A549 (cell line): Measurements from ENCODE around the gene ZSCAN10. TPM values are rescaled to one million over a fixed set of nuclear protein-coding genes. Genes with fewer than 3 reads are reported as not detected.
"Not testable (repeated sequence)": the region's sequence is repeated elsewhere in the genome, so short reads cannot be mapped to it uniquely, and the experiment has no call there.

Experiments used
- ATAC-seq, 2 experiments: fragments of 200-7000 bp in 1 of 2; fragments of >200 bp in 1 of 2; cut with Nextera tagmentation in 1 of 2; cut with Tn5 transposase in 1 of 2; 3 replicates each; pipeline versions ENCODE4 v1.8.0 to v1.9.1; 2018 to 2020; ENCODE audit warnings: mild to moderate bottlenecking in 1 of 2, moderate library complexity in 1 of 2
- CTCF ChIA-PET: fragments of 300-600 bp; sonication (Branson Sonifier 250); formaldehyde crosslinking; extraction: SDS; loops from one replicate; lab custom pipeline; 2021; ENCODE audit warnings: antibody characterized with exemption, inconsistent platforms; lab: Yijun Ruan, JAX
- POLR2A ChIA-PET: fragments of 350-600 bp; formaldehyde crosslinking; extraction: SDS; loops from one replicate; lab custom pipeline; 2021; ENCODE audit warnings: antibody characterized with exemption, inconsistent platforms; lab: Yijun Ruan, JAX
- DNase-seq, 2 experiments: peaks; one replicate each; pipeline versions ENCODE4 v3.0.0 to v3.0.0-alpha.2; 2011 to 2016; ENCODE audit warnings: low read depth in 1 of 2, low spot score in 1 of 2
- FAIRE-seq: peaks from 2 replicates; lab custom pipeline; 2011; peaks lifted over from hg19 to GRCh38; lab: Jason Lieb, UNC
- H3K27ac ChIP-seq, 2 experiments: fragments of >200 bp; sonication (Bioruptor Twin); formaldehyde crosslinking; 3 replicates each; pipeline ENCODE4 v1.5.1; 2016 to 2017
- H3K4me1 ChIP-seq: fragments of >200 bp; sonication (Bioruptor Twin); formaldehyde crosslinking; 3 replicates; pipeline ENCODE4 v1.6.1; 2016
- H3K4me2 ChIP-seq: fragments of >200 bp; sonication (Bioruptor Twin); formaldehyde crosslinking; 3 replicates; pipeline ENCODE4 v1.6.1; 2016
- H3K4me3 ChIP-seq: fragments of >200 bp; sonication (Bioruptor Twin); formaldehyde crosslinking; 3 replicates; pipeline ENCODE4 v1.5.1; 2016
- H3K9me3 ChIP-seq: fragments of >200 bp; sonication (Bioruptor Twin); formaldehyde crosslinking; 3 replicates; pipeline ENCODE4 v1.6.1; 2016
- BHLHE40 ChIP-seq: IDR thresholded peaks from 2 replicates; pipeline ENCODE4 v1.6.1; 2012; ENCODE audit warnings: low read depth, low read length, inconsistent platforms
- CBX2 ChIP-seq: fragments of 200-600 bp; sonication (generic); IDR thresholded peaks from 2 replicates; pipeline ENCODE4 v1.6.1; 2016; ENCODE audit warnings: low read depth, mild to moderate bottlenecking, borderline replicate concordance
- CHD4 ChIP-seq: fragments of 200-600 bp; sonication (generic); IDR thresholded peaks from 2 replicates; pipeline ENCODE4 v1.6.1; 2016; ENCODE audit warnings: antibody characterized with exemption, mild to moderate bottlenecking, borderline replicate concordance
- EP300 ChIP-seq, 2 experiments: fragments of >200 bp; sonication (Bioruptor Twin); formaldehyde crosslinking; IDR thresholded peaks; 2 replicates in 1 of 2; 3 replicates in 1 of 2; pipeline ENCODE4 v1.6.1; 2016 to 2017
- FOSB ChIP-seq: fragments of 250-450 bp; sonication (Bioruptor Pico); IDR thresholded peaks from 2 replicates; pipeline ENCODE4 v1.5.0; 2020; ENCODE audit warnings: mild to moderate bottlenecking, moderate library complexity
- FOXS1 ChIP-seq: fragments of 250-450 bp; sonication (Bioruptor Pico); IDR thresholded peaks from 2 replicates; pipeline ENCODE4 v1.5.0; 2020; ENCODE audit warnings: mild to moderate bottlenecking, moderate library complexity
- MAZ ChIP-seq: fragments of 150-350 bp; IDR thresholded peaks from 2 replicates; pipeline ENCODE4 v1.6.1; 2014; ENCODE audit warnings: antibody characterized with exemption, low read depth, low read length, borderline replicate concordance
- NR3C1 ChIP-seq: fragments of >200 bp; sonication (Bioruptor Twin); formaldehyde crosslinking; IDR thresholded peaks from 3 replicates; pipeline ENCODE4 v1.6.1; 2017
- RNF2 ChIP-seq: fragments of 200-600 bp; sonication (generic); IDR thresholded peaks from 2 replicates; pipeline ENCODE4 v1.6.1; 2016; ENCODE audit warnings: low read depth, mild to moderate bottlenecking, antibody characterized with exemption, moderate library complexity, borderline replicate concordance
- SMC3 ChIP-seq: fragments of >200 bp; sonication (Bioruptor Twin); formaldehyde crosslinking; IDR thresholded peaks from 3 replicates; pipeline ENCODE4 v1.6.1; 2018; ENCODE audit warnings: inconsistent platforms
- TFCP2L1 ChIP-seq: fragments of 250-450 bp; sonication (Bioruptor Pico); IDR thresholded peaks from 2 replicates; pipeline ENCODE4 v1.5.0; 2021; ENCODE audit warnings: mild to moderate bottlenecking
- ZC3H11A ChIP-seq: fragments of 450-650 bp; IDR thresholded peaks from 2 replicates; pipeline ENCODE4 v1.6.1; 2014; ENCODE audit warnings: antibody characterized with exemption, mild to moderate bottlenecking
- ZNF302 ChIP-seq: fragments of 250-450 bp; sonication (Bioruptor Pico); IDR thresholded peaks from 2 replicates; pipeline ENCODE4 v1.9.0; 2021; ENCODE audit warnings: inconsistent platforms, mild to moderate bottlenecking, moderate library complexity
- ZSCAN20 ChIP-seq: fragments of 250-450 bp; sonication (Bioruptor Pico); IDR thresholded peaks from 2 replicates; pipeline ENCODE4 v1.8.0; 2022; ENCODE audit warnings: mild to moderate bottlenecking, moderate library complexity
- WGBS: methylation state at CpG from one replicate; pipeline ENCODE4 v1.1.6; 2017; ENCODE audit errors: missing lambda C conversion rate; 5-methylcytosine and 5-hydroxymethylcytosine counted together
- polyA plus RNA-seq, 4 experiments: library from polyadenylated mRNA; depleted of rRNA in 3 of 4; stranded (reverse); fragments of >200 nt; fragmentation: RNase III in 1 of 4; extraction: RNeasy Plus Mini Kit Qiagen cat#74134 plus additional on column Dnase treatment in 1 of 4; gene quantifications; 2 replicates in 3 of 4; 3 replicates in 1 of 4; pipeline ENCODE4 v1.2.3, GENCODE V29; 2011 to 2017
- TF ChIP-seq, protein P1 (sequence below): fragments of 150-350 bp; IDR thresholded peaks from 2 replicates; pipeline ENCODE4 v1.6.1; 2014; ENCODE audit warnings: low read depth, mild to moderate bottlenecking, low read length
- TF ChIP-seq, protein P2 (sequence below): IDR thresholded peaks from 2 replicates; pipeline ENCODE4 v1.6.1; 2012; ENCODE audit warnings: low read depth, borderline replicate concordance
- TF ChIP-seq, protein P3 (sequence below): IDR thresholded peaks from 2 replicates; pipeline ENCODE4 v1.6.1; 2012
- TF ChIP-seq, protein P4 (sequence below): fragments of 250-450 bp; sonication (Bioruptor Pico); IDR thresholded peaks from 2 replicates; pipeline ENCODE4 v1.5.0; 2021; ENCODE audit warnings: mild to moderate bottlenecking, moderate library complexity, borderline replicate concordance

Gene ZSCAN10
- polyA plus RNA-seq, 2 of the 4 experiments (the other 2 are of a cell fraction): 0.08 TPM; not detected in 1

DNA sequence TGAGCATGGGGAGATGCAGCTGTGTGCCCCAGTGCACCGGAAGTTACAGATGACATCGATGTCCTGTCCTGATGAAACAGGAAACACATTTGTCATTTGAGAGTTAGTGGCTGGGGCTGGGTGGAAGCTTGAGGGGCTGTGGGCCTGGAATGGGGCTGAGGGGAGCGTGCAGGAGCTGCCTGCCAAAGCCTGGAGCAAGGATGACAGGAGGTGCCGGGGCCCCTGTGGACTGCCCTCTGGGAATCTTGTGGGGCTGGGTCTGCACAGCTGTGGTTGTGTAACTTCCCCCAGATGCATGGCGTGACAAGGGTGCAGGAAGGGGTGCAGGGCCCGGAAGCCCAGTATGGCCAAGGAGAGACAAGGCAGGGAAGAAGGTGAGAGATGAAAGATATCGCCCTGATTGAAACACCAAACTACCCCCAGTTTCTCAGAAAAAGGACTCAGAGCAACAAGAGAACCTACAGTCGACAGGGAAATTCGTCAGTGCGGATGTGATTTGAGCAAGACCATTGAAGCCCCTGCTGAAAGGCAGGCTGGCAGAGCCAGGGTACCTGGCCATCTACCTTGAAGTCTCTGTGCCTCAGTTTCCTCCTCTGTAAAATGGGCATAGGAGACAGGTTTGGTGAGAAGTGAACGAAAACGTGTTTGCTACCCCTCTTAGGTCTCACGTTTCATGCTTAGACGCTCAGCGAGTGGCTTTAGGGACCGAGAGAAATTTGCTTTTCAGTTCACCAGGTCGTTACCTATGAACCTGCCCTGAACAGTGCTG lies 43.9 kb downstream of the ZSCAN10 start:
- ChIA-PET CTCF (interaction anchor here (0.7 to 12.4 kb wide), 4 partner anchors 18 to 74 kb away, joined by 4 to 186 read pairs (median 6); partner anchors contain the start of genes BICDL2 and ZNF213), POLR2A (no interaction called here)
- DNase-seq: no peak
- Histone ChIP-seq H3K4me3 (no peak overlapping the region), H3K9me3 (no peaks in the 10 kb centered on the region), H3K4me1 (peaks cover 10% of the 10 kb centered on the region), H3K27ac (no peak overlapping the region), H3K4me2 (no peak overlapping the region)
- WGBS: 85% methylated on average over 17 of the region's 17 CpGs
- ATAC-seq: no peak
- no peak for TF ChIP-seq NR3C1
- no peak for TF ChIP-seq ZSCAN20 (CRISPR knock-in tag)
- TF ChIP-seq SMC3: no peak
- TF ChIP-seq TFCP2L1: no peak
- TF ChIP-seq, protein P1, sequence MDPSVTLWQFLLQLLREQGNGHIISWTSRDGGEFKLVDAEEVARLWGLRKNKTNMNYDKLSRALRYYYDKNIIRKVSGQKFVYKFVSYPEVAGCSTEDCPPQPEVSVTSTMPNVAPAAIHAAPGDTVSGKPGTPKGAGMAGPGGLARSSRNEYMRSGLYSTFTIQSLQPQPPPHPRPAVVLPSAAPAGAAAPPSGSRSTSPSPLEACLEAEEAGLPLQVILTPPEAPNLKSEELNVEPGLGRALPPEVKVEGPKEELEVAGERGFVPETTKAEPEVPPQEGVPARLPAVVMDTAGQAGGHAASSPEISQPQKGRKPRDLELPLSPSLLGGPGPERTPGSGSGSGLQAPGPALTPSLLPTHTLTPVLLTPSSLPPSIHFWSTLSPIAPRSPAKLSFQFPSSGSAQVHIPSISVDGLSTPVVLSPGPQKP: no peak
- TF ChIP-seq BHLHE40: no peak
- TF ChIP-seq EP300 (IDR thresholded peaks at IDR 0.05): no peak
- no peak for TF ChIP-seq CBX2
- no peak for TF ChIP-seq RNF2
- no peak for TF ChIP-seq ZC3H11A
- no peak for TF ChIP-seq MAZ
- TF ChIP-seq, protein P2, sequence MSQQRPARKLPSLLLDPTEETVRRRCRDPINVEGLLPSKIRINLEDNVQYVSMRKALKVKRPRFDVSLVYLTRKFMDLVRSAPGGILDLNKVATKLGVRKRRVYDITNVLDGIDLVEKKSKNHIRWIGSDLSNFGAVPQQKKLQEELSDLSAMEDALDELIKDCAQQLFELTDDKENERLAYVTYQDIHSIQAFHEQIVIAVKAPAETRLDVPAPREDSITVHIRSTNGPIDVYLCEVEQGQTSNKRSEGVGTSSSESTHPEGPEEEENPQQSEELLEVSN: no peak
- no peak for TF ChIP-seq ZNF302 (CRISPR knock-in tag)
- no peak for FAIRE-seq

DNA sequence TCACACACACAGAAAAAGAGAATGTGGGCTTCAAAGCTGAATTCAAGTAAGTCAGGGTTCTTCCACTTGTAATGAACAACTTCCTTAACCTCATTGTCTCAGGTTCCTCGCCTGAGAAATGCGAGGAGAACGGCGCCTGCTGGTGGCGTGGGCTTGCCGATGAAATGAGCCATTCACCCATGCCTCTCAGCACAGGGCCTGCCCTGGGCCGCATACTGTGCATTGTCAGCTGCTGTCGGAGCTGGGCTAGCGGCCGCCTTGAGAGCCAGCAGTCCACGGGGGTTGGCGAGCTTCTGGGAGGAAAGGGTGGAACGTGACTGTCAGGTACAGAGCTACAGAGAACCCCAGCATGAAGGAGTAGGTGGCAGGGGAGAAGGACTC lies 45.8 kb downstream of the ZSCAN10 start:
- H3K4me1 ChIP-seq, H3K4me3 ChIP-seq, POLR2A ChIA-PET, DNase-seq, H3K4me2 ChIP-seq, H3K9me3 ChIP-seq, FAIRE-seq, CTCF ChIA-PET, H3K27ac ChIP-seq: not testable (repeated sequence)
- 0 out of 6 replicates have a peak, but pooled peaks of 1 of the 2 experiments have one; percentile 8 for ATAC-seq
- WGBS: 91% methylated on average over 9 of the region's 13 CpGs

DNA sequence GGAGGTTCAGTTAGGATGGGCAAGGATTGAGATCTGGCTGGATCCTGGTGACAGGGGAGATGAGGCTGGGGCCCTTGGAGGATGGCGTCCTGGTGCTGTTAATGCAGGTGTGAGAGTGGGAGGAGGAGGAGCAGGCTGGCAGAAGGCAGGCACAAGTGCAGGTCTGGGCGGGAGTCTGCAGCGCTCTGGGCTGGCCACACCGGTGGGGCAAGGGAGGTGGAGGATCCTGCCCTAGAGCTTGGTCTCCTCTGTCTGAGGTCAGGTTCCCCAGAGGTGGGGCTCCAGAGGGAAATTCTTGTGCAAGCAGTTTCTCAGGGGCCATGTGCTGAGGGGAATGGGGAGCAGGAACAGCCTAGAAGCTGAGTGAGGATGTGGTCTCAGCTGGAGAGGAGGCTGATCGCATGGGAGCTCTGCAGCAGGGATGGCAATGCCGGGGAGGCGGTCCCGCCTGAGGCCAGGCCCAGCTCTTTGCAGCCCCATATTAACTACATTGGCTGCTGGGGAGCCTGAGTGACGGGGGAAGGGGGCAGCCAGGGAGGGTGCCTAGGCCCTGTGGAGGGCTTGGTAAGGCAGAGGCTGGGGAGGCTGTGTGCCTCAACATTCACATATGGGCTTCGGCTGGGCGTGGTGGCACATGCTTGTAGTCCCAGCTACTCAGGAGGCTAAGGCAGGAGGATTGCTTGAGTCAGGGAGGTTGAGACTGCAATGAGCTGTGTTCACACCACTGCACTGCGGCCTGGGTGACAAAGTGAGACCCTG lies 46.3 kb downstream of the ZSCAN10 start:
- POLR2A ChIA-PET, H3K4me1 ChIP-seq, ATAC-seq, H3K9me3 ChIP-seq, H3K27ac ChIP-seq, FAIRE-seq, DNase-seq, H3K4me3 ChIP-seq, H3K4me2 ChIP-seq: not testable (repeated sequence)
- CTCF ChIA-PET: interaction anchor here (6.2 kb wide), 1 partner anchor 21 kb away, joined by 104 read pairs; no protein-coding TSS in a partner anchor
- 81% methylated on average over 11 of the region's 12 CpGs for WGBS

DNA sequence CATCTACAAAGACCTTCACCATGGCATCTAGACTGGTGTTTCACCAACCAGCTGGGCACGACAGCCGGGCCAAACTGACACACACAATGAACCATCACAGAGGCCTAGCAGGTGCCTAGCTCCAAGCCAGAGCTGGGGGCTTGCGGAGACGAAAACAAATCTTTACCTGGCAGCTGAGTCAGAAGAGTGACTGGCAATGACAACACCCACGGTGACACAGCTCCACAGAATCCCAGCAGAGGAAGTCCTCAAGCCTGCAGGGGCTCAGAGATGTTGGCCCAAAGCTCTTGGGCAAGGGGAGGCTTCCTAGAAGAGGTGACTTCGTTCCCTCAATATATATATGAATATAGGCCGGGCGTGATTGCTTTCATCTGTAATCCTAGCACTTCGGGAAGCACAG lies 47.6 kb downstream of the ZSCAN10 start:
- ATAC-seq (no peak), FAIRE-seq (no peak), DNase-seq (no peak)
- Histone ChIP-seq H3K27ac (no peak overlapping the region), H3K9me3 (no peaks in the 10 kb centered on the region), H3K4me2 (no peak overlapping the region), H3K4me3 (no peak overlapping the region), H3K4me1 (peaks cover 2% of the 10 kb centered on the region; the same call in 1 of the 3 replicates)
- POLR2A ChIA-PET: no interaction called here
- WGBS: 64% methylated on average over 7 of the region's 9 CpGs
- TF ChIP-seq CHD4: no peak
- TF ChIP-seq, protein P3, sequence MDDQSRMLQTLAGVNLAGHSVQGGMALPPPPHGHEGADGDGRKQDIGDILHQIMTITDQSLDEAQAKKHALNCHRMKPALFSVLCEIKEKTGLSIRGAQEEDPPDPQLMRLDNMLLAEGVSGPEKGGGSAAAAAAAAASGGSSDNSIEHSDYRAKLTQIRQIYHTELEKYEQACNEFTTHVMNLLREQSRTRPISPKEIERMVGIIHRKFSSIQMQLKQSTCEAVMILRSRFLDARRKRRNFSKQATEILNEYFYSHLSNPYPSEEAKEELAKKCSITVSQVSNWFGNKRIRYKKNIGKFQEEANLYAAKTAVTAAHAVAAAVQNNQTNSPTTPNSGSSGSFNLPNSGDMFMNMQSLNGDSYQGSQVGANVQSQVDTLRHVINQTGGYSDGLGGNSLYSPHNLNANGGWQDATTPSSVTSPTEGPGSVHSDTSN: no peak
- no peak for TF ChIP-seq FOSB
- TF ChIP-seq, protein P4, sequence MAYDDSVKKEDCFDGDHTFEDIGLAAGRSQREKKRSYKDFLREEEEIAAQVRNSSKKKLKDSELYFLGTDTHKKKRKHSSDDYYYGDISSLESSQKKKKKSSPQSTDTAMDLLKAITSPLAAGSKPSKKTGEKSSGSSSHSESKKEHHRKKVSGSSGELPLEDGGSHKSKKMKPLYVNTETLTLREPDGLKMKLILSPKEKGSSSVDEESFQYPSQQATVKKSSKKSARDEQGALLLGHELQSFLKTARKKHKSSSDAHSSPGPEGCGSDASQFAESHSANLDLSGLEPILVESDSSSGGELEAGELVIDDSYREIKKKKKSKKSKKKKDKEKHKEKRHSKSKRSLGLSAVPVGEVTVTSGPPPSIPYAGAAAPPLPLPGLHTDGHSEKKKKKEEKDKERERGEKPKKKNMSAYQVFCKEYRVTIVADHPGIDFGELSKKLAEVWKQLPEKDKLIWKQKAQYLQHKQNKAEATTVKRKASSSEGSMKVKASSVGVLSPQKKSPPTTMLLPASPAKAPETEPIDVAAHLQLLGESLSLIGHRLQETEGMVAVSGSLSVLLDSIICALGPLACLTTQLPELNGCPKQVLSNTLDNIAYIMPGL (CRISPR knock-in tag): no peak
- TF ChIP-seq NR3C1: no peak
- no peak for TF ChIP-seq FOXS1 (CRISPR knock-in tag)
- CTCF ChIA-PET: interaction anchor here (0.8 to 6.2 kb wide), 7 partner anchors 8 to 78 kb away, joined by 3 to 104 read pairs (median 5); partner anchors contain the start of gene IL32
